Tibial nerve (tissue), 4 donors: Measurements from ENCODE around the gene MED16.

Source experiments
- CTCF ChIP-seq, 5 experiments: fragments of 200-600 bp in 3 of 5; fragments of 450-650 bp in 2 of 5; sonication (generic) in 3 of 5; IDR thresholded peaks; one replicate each; pipeline ENCODE4 v1.5.1; 2016 to 2019; ENCODE audit warnings: antibody characterized with exemption in 5 of 5, mild to moderate bottlenecking in 3 of 5, moderate library complexity in 2 of 5
- EP300 ChIP-seq, 2 donors: sonication (generic); formaldehyde crosslinking; IDR thresholded peaks; one replicate each; pipeline ENCODE4 v1.6.1; 2017; ENCODE audit warnings: antibody characterized with exemption in 2 of 2, mild to moderate bottlenecking in 1 of 2
- POLR2A ChIP-seq, 2 donors: fragments of 450-650 bp; IDR thresholded peaks; one replicate each; pipeline ENCODE4 v1.6.1; 2017; ENCODE audit warnings: antibody characterized with exemption in 2 of 2, mild to moderate bottlenecking in 2 of 2, moderate library complexity in 2 of 2

DNA sequence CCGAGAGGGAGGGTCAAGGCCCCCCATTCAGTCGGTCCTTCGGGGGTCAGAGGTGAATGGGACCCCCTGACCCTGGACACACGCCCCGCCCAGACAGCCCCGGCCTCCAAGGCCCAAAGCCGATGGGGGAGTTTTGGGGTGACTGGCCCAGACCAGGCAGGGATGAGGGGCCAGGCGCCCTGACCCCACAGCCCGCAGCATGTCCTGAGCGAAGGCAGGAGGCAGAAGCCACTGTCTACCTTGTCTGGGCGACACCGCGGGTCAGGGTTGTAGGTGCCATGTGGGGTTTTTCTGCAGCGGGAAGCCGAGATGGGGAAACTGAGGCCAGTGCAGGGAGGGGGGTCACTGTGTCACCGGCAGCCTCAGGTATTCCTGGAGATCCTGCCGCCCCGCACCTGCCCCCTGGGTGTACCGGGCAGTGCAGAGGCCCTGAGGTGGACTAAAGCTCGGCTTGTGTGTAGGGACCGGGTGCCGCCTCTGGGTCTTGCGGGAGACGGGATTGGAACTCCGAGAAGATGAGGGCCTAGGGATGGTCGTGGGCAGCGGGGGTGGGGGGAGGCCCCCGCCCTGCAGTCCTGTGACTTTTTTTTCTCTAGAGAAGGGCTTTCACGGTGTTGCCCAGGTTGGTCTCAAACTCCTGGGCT, 41.3 kb upstream of the MED16 start:
- TF ChIP-seq EP300 (IDR thresholded peaks at IDR 0.05) (no peak), CTCF (IDR thresholded peaks at IDR 0.05) (no peak), POLR2A (IDR thresholded peaks at IDR 0.05) (no peak)
